RWPE2 (cell line): Measurements from ENCODE around the gene ARHGAP42.

Source experiments
- ATAC-seq: fragments of 200-7000 bp; cut with Tn5 transposase; 3 replicates; pipeline ENCODE4 v1.9.1; 2021; ENCODE audit warnings: low read depth
- DNase-seq: peaks from one replicate; pipeline ENCODE4 v3.0.0-alpha.2; 2020; ENCODE audit warnings: low spot score
- H3K27ac ChIP-seq: fragments of 450-650 bp; 2 replicates; pipeline ENCODE4 v1.5.1; 2017; ENCODE audit warnings: mild to moderate bottlenecking; ENCODE audit not compliant: poor library complexity, severe bottlenecking
- H3K27me3 ChIP-seq: fragments of 250-450 bp; sonication (Bioruptor Pico); 2 replicates; pipeline ENCODE4 v1.5.1; 2021; ENCODE audit warnings: mild to moderate bottlenecking, moderate library complexity; ENCODE audit not compliant: insufficient read depth, poor library complexity, severe bottlenecking
- H3K36me3 ChIP-seq: fragments of 250-450 bp; sonication (Bioruptor Pico); 2 replicates; pipeline ENCODE4 v1.5.1; 2020; ENCODE audit warnings: low read depth, mild to moderate bottlenecking, moderate library complexity
- H3K4me1 ChIP-seq: fragments of 250-450 bp; sonication (Bioruptor Pico); 2 replicates; pipeline ENCODE4 v1.5.1; 2021; ENCODE audit warnings: mild to moderate bottlenecking, moderate library complexity; ENCODE audit not compliant: insufficient read depth, poor library complexity, severe bottlenecking
- H3K4me3 ChIP-seq: fragments of 250-450 bp; sonication (Bioruptor Pico); 2 replicates; pipeline ENCODE4 v1.5.1; 2021; ENCODE audit warnings: mild to moderate bottlenecking, moderate library complexity; ENCODE audit not compliant: severe bottlenecking
- H3K9me3 ChIP-seq: fragments of 250-450 bp; sonication (Bioruptor Pico); 2 replicates; pipeline ENCODE4 v1.5.1; 2021; ENCODE audit warnings: mild to moderate bottlenecking, moderate library complexity; ENCODE audit not compliant: severe bottlenecking
- TF ChIP-seq, protein P1 (sequence below): fragments of 450-650 bp; IDR thresholded peaks from one replicate; pipeline ENCODE4 v1.5.1; 2017; ENCODE audit warnings: mild to moderate bottlenecking, moderate library complexity; ENCODE audit not compliant: poor library complexity, severe bottlenecking

The ARHGAP42 gene

DNA sequence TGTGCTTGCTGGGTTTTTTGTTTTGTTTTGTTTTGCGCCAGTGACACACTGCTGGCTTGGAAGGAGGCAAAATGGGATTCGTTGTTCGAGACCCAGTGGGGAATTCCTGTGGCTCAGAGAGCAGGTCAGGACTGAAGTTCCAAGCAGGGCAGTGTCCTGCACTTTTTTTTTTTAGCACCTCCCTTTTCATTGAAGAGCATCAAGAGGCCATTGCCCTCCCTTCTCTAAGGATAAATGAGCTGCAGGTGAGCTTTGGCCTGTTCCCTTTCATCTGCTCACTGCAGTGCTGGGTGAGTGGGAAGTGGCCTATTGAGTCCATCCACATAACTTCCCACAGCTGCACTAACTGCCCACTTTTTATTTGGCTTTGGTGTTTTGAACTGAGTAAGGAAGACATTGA is 87.8 kb downstream of the ARHGAP42 start:
- no peaks in the 10 kb centered on the region for H3K9me3 ChIP-seq
- no peak overlapping the region for H3K4me3 ChIP-seq
- TF ChIP-seq, protein P1, sequence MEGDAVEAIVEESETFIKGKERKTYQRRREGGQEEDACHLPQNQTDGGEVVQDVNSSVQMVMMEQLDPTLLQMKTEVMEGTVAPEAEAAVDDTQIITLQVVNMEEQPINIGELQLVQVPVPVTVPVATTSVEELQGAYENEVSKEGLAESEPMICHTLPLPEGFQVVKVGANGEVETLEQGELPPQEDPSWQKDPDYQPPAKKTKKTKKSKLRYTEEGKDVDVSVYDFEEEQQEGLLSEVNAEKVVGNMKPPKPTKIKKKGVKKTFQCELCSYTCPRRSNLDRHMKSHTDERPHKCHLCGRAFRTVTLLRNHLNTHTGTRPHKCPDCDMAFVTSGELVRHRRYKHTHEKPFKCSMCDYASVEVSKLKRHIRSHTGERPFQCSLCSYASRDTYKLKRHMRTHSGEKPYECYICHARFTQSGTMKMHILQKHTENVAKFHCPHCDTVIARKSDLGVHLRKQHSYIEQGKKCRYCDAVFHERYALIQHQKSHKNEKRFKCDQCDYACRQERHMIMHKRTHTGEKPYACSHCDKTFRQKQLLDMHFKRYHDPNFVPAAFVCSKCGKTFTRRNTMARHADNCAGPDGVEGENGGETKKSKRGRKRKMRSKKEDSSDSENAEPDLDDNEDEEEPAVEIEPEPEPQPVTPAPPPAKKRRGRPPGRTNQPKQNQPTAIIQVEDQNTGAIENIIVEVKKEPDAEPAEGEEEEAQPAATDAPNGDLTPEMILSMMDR, result no peak
- no peak overlapping the region for H3K27ac ChIP-seq
- DNase-seq, result no peak
- H3K27me3 ChIP-seq, result no peaks in the 10 kb centered on the region
- H3K4me1 ChIP-seq, result peaks cover 13% of the 10 kb centered on the region
- ATAC-seq, result no peak
- H3K36me3 ChIP-seq, result no peaks in the 10 kb centered on the region

DNA sequence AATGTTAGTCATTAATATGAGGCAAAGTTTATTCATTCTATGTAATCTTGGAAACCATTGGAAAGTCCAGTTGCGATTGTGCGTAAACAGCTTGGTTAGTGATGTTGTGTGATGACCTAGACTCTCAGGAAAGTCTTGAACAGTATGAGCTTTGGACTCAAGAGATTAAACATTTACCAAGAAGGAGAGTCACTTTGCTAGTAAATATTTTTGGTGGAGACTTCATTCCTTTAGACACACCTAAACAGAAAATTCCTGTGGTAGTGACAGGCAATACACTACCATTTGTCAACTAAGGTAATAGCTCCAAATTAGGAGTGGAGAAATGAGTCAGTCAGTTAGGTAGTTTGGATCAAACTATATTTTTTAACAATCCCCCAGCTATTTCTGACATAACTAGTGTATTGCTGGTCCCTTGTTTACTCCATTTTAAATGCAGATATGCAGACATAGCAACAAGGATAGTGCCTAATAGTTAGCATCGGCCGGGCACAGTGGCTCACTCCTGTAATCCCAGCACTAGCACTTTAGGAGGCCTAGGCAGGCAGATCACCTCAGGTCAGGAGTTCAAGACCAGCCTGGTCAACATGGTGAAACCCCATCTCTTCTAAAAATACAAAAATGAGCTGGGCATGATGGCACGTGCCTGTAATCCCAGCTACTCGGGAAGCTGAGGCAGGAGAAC is 89.3 kb downstream of the ARHGAP42 start:
- TF ChIP-seq, protein P1, result no peak
- peaks cover 13% of the 10 kb centered on the region for H3K4me1 ChIP-seq
- no peak overlapping the region for H3K4me3 ChIP-seq
- H3K27ac ChIP-seq, result peak overlapping the region; percentile 57
- no peaks in the 10 kb centered on the region for H3K36me3 ChIP-seq
- DNase-seq (no peak), ATAC-seq (peak; percentile 82)
- no peaks in the 10 kb centered on the region for H3K27me3 ChIP-seq
- H3K9me3 ChIP-seq, result no peaks in the 10 kb centered on the region

DNA sequence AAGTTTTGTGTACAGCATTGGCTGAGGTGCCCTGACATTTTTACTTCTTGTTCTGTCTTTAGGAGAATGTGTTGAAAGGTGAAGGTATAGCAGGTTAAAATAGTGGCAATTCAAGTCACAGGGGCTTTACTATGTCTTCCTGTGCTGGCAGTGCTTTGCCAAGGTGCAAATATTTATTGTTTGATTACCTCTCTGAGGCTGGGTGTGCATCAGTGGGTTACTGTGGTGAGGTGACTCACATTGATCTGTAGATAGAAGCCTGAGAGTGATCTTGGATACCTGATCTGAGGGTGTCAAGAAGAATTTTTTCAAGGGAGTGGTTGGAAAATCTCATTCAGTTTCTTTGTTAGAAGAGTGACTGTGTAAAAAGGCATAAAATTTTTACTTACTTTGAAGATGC is 90.0 kb downstream of the ARHGAP42 start:
- H3K4me3 ChIP-seq, result no peak overlapping the region
- H3K36me3 ChIP-seq, result no peaks in the 10 kb centered on the region
- DNase-seq, result no peak
- ATAC-seq, result peak; percentile 88
- TF ChIP-seq, protein P1, result no peak
- no peaks in the 10 kb centered on the region for H3K27me3 ChIP-seq
- H3K4me1 ChIP-seq, result peaks cover 13% of the 10 kb centered on the region
- H3K27ac ChIP-seq, result peak overlapping the region; percentile 57
- H3K9me3 ChIP-seq, result no peaks in the 10 kb centered on the region

DNA sequence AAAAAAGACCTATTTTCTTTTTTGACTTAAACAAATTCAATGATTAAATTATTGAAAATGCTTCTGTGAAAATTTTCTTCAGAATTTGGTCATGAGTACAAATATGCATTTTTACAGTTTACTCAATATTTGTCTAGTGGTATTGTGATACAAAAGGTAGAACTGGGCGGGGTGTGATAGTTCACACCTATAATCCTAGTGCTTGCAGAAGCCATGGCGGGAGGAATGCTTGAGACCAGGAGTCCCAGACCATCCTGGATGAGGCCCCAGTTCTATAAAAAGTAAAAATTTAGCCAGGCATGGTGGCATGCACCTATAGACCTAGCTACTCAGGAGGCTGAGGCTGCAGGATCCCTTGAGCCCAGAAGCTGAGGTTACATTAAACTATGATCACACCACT is 90.6 kb downstream of the ARHGAP42 start:
- peak overlapping the region; percentile 57 for H3K27ac ChIP-seq
- H3K4me1 ChIP-seq, result peaks cover 13% of the 10 kb centered on the region
- DNase-seq, result no peak

More for the DNA sequence above, 90.6 kb downstream of the ARHGAP42 start:
- H3K4me3 ChIP-seq, result no peak overlapping the region
- H3K27me3 ChIP-seq, result no peaks in the 10 kb centered on the region
- TF ChIP-seq, protein P1, result no peak
- no peaks in the 10 kb centered on the region for H3K36me3 ChIP-seq
- ATAC-seq, result no peak
- no peaks in the 10 kb centered on the region for H3K9me3 ChIP-seq
